ENCODE measurements around the gene SPSB1.

DNA sequence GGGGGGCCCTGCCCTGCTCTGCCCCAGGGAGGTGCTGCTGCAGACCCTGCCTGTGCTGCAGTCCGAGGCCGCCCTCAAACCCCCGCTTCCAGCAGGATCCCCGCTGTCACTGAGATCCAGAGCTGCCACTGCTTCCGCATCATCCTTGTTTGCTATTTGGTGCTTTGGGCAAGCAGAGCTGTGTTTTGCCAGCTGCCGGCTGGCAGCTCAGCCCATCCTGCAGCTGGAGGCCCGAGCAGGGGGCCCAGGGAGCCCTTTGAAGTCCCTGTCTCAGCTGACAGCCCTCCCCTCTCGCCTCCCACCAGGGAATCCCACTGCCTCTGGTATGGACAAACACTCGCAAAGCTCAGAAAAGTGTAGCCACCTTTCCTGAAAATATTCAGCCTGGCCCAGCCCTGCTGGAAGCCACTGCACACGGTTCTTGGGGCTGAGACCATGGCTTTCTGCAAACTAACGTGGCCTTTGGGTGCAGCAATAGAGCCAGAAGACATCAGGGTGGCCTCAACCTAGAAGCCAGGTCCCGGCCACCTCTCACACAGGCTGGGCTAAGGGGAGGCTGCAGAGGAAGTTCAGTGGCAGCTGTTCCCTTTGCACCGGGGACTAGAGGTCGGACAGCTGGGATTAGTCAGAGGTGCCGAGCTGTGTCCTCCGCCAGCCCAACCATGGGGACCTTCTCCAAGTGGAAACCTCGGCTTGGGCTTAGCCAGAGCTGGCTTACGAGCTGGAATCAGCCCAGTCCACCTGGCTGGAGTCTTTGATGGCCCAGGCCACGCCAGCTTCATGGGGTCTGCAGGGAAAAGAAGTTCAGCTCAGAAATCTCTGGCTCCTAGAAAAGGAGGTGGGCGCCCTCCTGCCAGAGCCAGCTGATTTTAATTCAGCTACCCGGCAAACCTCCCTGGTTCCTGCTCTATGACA is 107.1 kb downstream of the SPSB1 start:
- TF ChIP-seq EP300 (IDR thresholded peaks at IDR 0.05) (no peak), POLR2A (IDR thresholded peaks at IDR 0.05) (no peak)
- TF ChIP-seq, protein P1, sequence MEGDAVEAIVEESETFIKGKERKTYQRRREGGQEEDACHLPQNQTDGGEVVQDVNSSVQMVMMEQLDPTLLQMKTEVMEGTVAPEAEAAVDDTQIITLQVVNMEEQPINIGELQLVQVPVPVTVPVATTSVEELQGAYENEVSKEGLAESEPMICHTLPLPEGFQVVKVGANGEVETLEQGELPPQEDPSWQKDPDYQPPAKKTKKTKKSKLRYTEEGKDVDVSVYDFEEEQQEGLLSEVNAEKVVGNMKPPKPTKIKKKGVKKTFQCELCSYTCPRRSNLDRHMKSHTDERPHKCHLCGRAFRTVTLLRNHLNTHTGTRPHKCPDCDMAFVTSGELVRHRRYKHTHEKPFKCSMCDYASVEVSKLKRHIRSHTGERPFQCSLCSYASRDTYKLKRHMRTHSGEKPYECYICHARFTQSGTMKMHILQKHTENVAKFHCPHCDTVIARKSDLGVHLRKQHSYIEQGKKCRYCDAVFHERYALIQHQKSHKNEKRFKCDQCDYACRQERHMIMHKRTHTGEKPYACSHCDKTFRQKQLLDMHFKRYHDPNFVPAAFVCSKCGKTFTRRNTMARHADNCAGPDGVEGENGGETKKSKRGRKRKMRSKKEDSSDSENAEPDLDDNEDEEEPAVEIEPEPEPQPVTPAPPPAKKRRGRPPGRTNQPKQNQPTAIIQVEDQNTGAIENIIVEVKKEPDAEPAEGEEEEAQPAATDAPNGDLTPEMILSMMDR (IDR thresholded peaks at IDR 0.05): no peak
